Left lobe of liver (tissue), 2 donors: Measurements from ENCODE around the gene MAP7. TPM values are rescaled to one million over a fixed set of nuclear protein-coding genes. Genes with fewer than 3 reads are reported as not detected.

ENCODE experiments used
- ATAC-seq: fragments of 200-7000 bp; cut with Tn5 transposase; one replicate; pipeline ENCODE4 v1.9.1; 2020; ENCODE audit warnings: mild to moderate bottlenecking, moderate library complexity
- DNase-seq: peaks from one replicate; pipeline ENCODE4 v3.0.0-alpha.2; 2020; ENCODE audit warnings: low spot score
- total RNA-seq: library from RNA; stranded (reverse); gene quantifications from one replicate; pipeline ENCODE4 v1.2.1, GENCODE V29; 2021
- donor health status: DM: no; HTN: no; CAD: no; lungs with moderate emphysema.
- donor health status: DM: no; HTN: yes; CAD: no.

MAP7 gene
- total RNA-seq, 1 donor from 2014 or later, result 18.1 TPM

DNA sequence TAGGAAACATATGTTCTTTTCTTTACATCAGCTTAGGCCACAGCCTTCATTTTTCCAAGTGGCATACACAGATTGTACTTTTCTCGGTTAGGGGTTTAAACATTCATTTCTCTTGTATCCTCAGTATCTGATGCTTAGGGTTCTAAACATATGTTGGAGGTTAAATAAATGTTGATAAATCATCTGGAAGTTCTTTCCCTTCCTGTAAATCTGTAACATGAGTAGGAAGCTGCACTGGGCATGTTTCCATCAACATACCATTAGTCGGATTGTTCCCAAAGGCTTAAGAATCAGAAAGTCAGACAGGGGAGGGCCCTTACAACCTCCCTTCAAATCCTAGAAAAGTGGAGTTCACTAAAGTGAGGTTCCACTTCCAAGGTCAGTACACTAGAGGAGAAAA, 205.8 kb downstream of the MAP7 start:
- no peak for ATAC-seq
- DNase-seq, result no peak

DNA sequence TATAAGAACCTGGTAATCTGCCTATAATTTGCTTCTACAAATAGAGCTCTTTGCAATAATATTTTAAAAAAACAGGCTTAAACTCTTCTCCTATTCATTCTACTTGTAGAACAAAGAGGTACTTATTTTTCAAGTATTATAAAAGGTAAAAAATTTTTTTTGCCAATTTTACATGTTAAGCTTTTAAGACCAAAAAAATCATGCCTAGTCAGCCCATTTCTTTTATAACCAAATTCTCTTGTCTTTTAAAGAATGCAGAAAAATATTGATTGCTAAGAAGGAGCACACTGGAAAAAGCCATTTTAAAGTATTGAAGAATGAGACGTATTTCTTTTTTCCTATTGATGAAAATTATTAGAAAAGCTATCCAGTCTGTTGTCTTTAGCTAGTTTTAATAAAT, 206.5 kb downstream of the MAP7 start:
- no peak for ATAC-seq
- DNase-seq, result no peak

DNA sequence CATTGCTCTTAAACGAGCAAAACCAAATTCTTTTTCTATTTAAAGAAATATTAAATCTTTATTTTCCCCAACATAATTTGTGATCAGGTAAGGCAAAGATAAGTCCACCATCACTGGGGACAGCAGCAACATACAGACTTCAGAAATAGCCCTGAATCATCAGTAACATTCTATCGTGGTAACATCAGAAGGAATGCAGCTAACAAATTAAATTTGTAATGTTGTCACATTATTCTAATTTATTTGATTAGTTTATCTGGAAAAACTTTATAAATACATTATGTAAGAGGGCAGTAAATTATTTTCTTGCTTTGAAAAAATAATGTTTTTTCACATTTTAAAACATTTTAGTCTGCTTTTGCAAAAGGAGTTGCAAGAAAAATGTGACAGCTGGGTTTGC, 206.9 kb downstream of the MAP7 start:
- ATAC-seq (no peak), DNase-seq (no peak)

GRCh38 chr6:136341967-136342366, 208.3 kb downstream of the MAP7 start:
- no peak for ATAC-seq
- no peak for DNase-seq

GRCh38 chr6:136341367-136341766, 208.9 kb downstream of the MAP7 start:
- ATAC-seq, result no peak
- no peak for DNase-seq

- ATAC-seq, result peak; percentile 39
- DNase-seq, result no peak
These were observed 211.7 kb downstream of the MAP7 start for GRCh38 chr6:136338486-136338885.

DNA sequence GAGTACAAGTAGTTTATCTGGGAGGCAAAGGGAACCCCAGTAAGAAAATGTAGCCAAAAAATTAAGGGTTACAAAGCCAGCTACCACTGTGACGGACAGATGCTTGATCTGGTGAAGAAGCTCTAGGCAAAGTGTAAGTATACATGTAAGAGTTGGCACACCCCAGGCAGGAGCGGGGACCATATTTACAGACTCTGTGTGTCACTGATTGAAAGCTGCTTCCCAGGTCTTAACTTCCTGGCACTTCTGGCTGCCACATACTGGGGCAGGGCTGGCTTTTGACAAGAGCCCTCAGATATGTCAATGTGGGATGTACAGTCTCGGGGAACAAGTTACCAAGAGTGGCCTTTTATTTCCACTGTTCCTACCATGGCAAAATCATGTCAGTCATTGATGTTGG, 212.6 kb downstream of the MAP7 start:
- DNase-seq (no peak), ATAC-seq (no peak)

DNA sequence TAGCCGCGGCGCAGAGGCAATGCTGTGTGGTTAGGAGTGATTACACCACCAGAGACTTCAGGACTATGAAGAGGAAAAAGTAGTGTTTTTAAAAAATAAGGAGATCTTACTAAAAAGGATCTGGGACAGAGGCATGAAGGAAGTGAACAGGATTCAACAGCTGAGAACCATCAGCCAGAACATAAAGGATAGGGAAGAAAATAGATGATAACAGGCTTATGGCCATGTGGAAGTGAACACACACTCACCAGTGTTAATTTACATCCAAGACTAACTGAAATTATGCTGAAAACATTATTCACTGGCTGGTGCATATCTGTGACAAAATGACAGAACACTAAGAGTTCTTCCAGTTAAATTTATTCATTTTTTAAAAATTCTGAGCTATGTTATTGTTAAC, 213.1 kb downstream of the MAP7 start:
- DNase-seq, result no peak
- no peak for ATAC-seq

GRCh38 chr6:136335736-136336363, 214.4 kb downstream of the MAP7 start:
- ATAC-seq, result no peak
- no peak for DNase-seq

GRCh38 chr6:136334853-136335252, 215.4 kb downstream of the MAP7 start:
- no peak for ATAC-seq
- DNase-seq, result no peak

- ATAC-seq, result no peak
- no peak for DNase-seq
These were observed 215.8 kb downstream of the MAP7 start for GRCh38 chr6:136334465-136334846.

GRCh38 chr6:136333824-136334464, 216.3 kb downstream of the MAP7 start:
- ATAC-seq, result no peak
- no peak for DNase-seq

DNA sequence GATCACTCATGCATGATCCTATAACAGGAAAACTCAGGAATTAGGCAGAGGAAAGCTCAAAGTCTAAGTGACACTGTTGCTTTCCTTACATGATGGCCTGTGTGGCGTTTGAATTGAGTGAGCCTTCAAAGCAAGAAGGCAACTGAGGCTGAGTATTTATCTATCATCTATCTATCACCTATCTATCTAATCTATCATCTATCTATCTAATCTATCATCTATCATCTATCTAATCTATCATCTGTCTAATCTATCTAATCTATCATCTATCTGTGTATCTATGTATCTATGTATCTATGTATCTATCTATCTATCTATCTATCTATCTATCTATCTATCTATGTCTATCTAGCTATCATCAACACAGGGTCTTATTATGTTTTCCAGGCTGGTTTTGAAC, 218.8 kb downstream of the MAP7 start:
- no peak for ATAC-seq
- no peak for DNase-seq

- ATAC-seq, result no peak
- DNase-seq, result no peak
These were observed 219.6 kb downstream of the MAP7 start for GRCh38 chr6:136330634-136331033.

DNA sequence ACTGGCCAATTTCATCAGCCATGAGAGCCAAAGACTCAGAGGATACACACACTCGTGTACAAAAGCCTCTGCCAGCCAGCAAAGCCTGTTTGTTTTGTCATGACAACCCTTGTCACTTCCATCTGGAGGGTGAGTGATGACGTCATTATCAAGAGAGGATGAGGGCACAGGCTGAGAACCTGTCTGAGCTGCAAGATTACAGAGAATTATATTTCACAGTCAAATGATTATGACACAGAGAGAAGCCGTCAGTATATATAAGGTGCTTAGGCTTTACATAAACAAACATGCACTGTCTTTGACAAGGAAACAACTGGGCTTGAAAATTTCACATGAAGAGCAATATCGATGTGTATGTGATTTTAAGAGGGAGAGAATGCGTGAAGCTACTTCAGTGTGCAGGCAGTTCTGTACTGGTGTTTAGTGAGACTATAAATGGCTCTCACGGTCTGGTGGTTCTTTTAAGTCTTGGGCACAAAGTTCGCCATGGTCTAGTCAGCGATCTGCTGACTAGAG, 224.1 kb downstream of the MAP7 start:
- DNase-seq, result no peak
- no peak for ATAC-seq

- no peak for DNase-seq
- no peak for ATAC-seq
These were observed 225.4 kb downstream of the MAP7 start for GRCh38 chr6:136324686-136325380.

- no peak for DNase-seq
- no peak for ATAC-seq
These were observed 226.7 kb downstream of the MAP7 start for GRCh38 chr6:136323431-136324112.

- no peak for DNase-seq
- ATAC-seq, result no peak
These were observed 230.5 kb downstream of the MAP7 start for GRCh38 chr6:136319732-136320131.

DNA sequence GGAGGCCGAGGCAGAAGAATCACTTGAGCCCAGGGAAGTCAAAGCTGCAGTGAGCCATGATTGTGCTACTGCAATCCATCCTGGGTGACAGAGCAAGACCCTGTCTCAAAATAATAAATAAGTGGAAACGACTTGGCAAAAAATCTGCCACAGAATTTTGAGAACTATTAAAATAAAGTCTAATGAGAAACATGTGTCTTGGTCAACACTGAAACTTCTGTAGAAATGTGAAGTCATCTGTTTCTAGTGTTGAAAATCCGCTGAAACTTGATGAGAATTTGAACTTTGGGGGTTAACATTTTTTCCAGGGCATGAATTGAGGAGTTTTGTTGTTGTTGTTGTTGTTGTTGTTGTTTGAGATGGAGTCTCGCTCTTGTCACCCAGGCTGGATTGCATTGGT, 231.5 kb downstream of the MAP7 start:
- ATAC-seq, result no peak

GRCh38 chr6:136317971-136318370, 232.3 kb downstream of the MAP7 start:
- ATAC-seq, result no peak

More for the DNA sequence above, 231.5 kb downstream of the MAP7 start:
- DNase-seq, result no peak

DNA sequence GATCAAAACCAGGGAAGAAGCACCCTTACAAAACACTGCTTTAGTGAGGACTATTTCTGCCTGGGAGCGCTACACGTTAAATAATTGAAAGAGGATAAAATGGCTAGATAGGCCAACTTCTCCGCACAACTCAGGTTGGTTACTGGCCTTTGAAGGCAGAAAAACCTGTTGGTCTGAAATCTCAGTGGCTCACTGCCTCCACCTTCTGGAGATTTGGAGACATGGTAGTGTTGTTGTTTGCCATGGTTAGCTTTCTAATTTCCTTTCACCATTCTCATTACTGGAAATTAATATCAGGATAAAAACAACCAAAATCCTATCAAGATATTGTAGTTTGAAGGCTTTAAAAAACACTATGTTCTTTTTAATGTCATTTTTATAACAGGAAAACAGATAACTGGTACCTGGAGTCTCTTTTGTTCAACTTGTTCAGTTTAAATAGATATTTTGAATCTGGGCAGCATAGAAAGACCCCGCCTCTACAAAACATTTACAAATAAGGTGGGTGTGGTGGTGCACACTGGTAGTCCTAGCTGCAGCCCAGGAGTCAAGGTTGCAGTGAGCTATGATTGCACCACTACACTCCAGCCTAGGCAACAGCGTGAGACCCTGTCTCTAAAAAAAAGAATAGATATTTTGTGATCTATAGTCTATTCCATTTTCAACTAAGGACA, 233.1 kb downstream of the MAP7 start:
- ATAC-seq (peak; percentile 99), DNase-seq (peak; percentile 50)

More at GRCh38 chr6:136317971-136318370, 232.3 kb downstream of the MAP7 start:
- DNase-seq, result no peak
